GM23338 (cell line): ENCODE results near the gene GDAP1L1. TPM values are rescaled to one million over a fixed set of nuclear protein-coding genes. Genes with fewer than 3 reads are reported as not detected.

Experiments used
- ATAC-seq: fragments of 200-7000 bp; cut with Tn5 transposase; 3 replicates; pipeline ENCODE4 v1.9.1; 2020
- DNase-seq: peaks from one replicate; pipeline ENCODE4 v3.0.0-alpha.2; 2015; ENCODE audit warnings: low spot score
- H2AFZ ChIP-seq: fragments of 200-600 bp; sonication (generic); 2 replicates; pipeline ENCODE4 v1.8.0; 2016; ENCODE audit warnings: antibody characterized with exemption, mild to moderate bottlenecking, moderate library complexity
- H3F3A ChIP-seq: fragments of 200-600 bp; sonication (generic); replicated peaks from 2 replicates; pipeline ENCODE4 v1.8.0; 2017; ENCODE audit warnings: antibody characterized with exemption, mixed run types, low read depth
- H3K27ac ChIP-seq: fragments of 200-600 bp; sonication (generic); 2 replicates; pipeline ENCODE4 v1.6.1; 2016; ENCODE audit warnings: low read depth
- H3K27me3 ChIP-seq: fragments of 200-600 bp; sonication (generic); 2 replicates; pipeline ENCODE4 v1.8.0; 2016; ENCODE audit warnings: mild to moderate bottlenecking, mixed run types, moderate library complexity; ENCODE audit not compliant: insufficient read depth
- H3K36me3 ChIP-seq: fragments of 200-600 bp; sonication (generic); 2 replicates; pipeline ENCODE4 v1.8.0; 2016; ENCODE audit warnings: mild to moderate bottlenecking; ENCODE audit not compliant: insufficient read depth
- H3K4me1 ChIP-seq: fragments of 200-600 bp; sonication (generic); 2 replicates; pipeline ENCODE4 v1.8.0; 2016; ENCODE audit warnings: mild to moderate bottlenecking, moderate library complexity; ENCODE audit not compliant: insufficient read depth
- H3K4me2 ChIP-seq: fragments of 200-600 bp; sonication (generic); 2 replicates; pipeline ENCODE4 v1.7.1; 2017; ENCODE audit warnings: mixed run types
- H3K4me3 ChIP-seq: fragments of 200-600 bp; sonication (generic); 2 replicates; pipeline ENCODE4 v1.6.1; 2016; ENCODE audit warnings: mixed run types
- H3K79me2 ChIP-seq: fragments of 200-600 bp; sonication (generic); replicated peaks from 2 replicates; pipeline ENCODE4 v1.8.0; 2017; ENCODE audit warnings: mild to moderate bottlenecking; ENCODE audit not compliant: insufficient read depth
- H3K9me2 ChIP-seq: fragments of 200-600 bp; sonication (generic); 2 replicates; pipeline ENCODE4 v1.8.0; 2017; ENCODE audit not compliant: insufficient read depth
- H4K20me1 ChIP-seq: fragments of 200-600 bp; sonication (generic); replicated peaks from 2 replicates; pipeline ENCODE4 v1.8.0; 2017; ENCODE audit warnings: mild to moderate bottlenecking; ENCODE audit not compliant: insufficient read depth
- H3K27ac Mint-ChIP-seq: 2 replicates; pipeline ENCODE4 v1.8.0; 2020; ENCODE audit warnings: inconsistent platforms, mild to moderate bottlenecking, moderate library complexity, mixed read lengths
- H3K27me3 Mint-ChIP-seq: 3 replicates; pipeline ENCODE4 v1.8.0; 2022; ENCODE audit warnings: low read depth, mild to moderate bottlenecking, moderate library complexity, mixed read lengths, inconsistent platforms; ENCODE audit not compliant: insufficient read depth, poor library complexity
- H3K36me3 Mint-ChIP-seq: 3 replicates; pipeline ENCODE4 v1.8.0; 2021; ENCODE audit warnings: low read depth, mild to moderate bottlenecking, inconsistent platforms, moderate library complexity, mixed read lengths
- H3K4me1 Mint-ChIP-seq: 3 replicates; pipeline ENCODE4 v1.8.0; 2020; ENCODE audit warnings: mild to moderate bottlenecking, inconsistent platforms, mixed read lengths
- H3K4me3 Mint-ChIP-seq: 3 replicates; pipeline ENCODE4 v1.8.0; 2021; ENCODE audit warnings: moderate library complexity, mild to moderate bottlenecking, inconsistent platforms, mixed read lengths
- H3K9me3 Mint-ChIP-seq: 3 replicates; pipeline ENCODE4 v1.8.0; 2020; ENCODE audit warnings: moderate library complexity, mild to moderate bottlenecking, inconsistent platforms, mixed read lengths
- CREB1 ChIP-seq: fragments of 250-450 bp; sonication (Bioruptor Pico); IDR thresholded peaks from 2 replicates; pipeline ENCODE4 v1.5.0; 2020; ENCODE audit warnings: low read depth, mild to moderate bottlenecking, moderate library complexity
- EZH2 ChIP-seq: fragments of 200-600 bp; sonication (generic); IDR thresholded peaks from one replicate; pipeline ENCODE4 v1.8.0; 2017; ENCODE audit warnings: antibody characterized with exemption, mild to moderate bottlenecking, low read depth; ENCODE audit not compliant: unreplicated experiment
- EZH2phosphoT487 ChIP-seq: fragments of 200-600 bp; sonication (generic); IDR thresholded peaks from one replicate; pipeline ENCODE4 v1.8.1; 2018; ENCODE audit warnings: antibody characterized with exemption; ENCODE audit not compliant: unreplicated experiment
- JUNB ChIP-seq: IDR thresholded peaks from one replicate; pipeline ENCODE4 v1.6.1; 2016; ENCODE audit warnings: antibody characterized with exemption; ENCODE audit not compliant: unreplicated experiment
- NANOG ChIP-seq: IDR thresholded peaks from 2 replicates; pipeline ENCODE4 v1.6.1; 2016; ENCODE audit warnings: antibody characterized with exemption, borderline replicate concordance
- POLR2AphosphoS5 ChIP-seq: IDR thresholded peaks from 2 replicates; pipeline ENCODE4 v1.6.1; 2016; ENCODE audit warnings: antibody characterized with exemption, low read depth
- STAT1 ChIP-seq: IDR thresholded peaks from one replicate; pipeline ENCODE4 v1.6.1; 2016; ENCODE audit warnings: antibody characterized with exemption; ENCODE audit not compliant: unreplicated experiment
- ZNF114 ChIP-seq: fragments of 250-450 bp; sonication (Bioruptor Pico); IDR thresholded peaks from 2 replicates; pipeline ENCODE4 v1.5.0; 2020; ENCODE audit warnings: mild to moderate bottlenecking, moderate library complexity
- ZNF331 ChIP-seq: fragments of 250-450 bp; sonication (Bioruptor Pico); IDR thresholded peaks from 2 replicates; pipeline ENCODE4 v1.5.0; 2020; ENCODE audit warnings: low read depth, mild to moderate bottlenecking, moderate library complexity
- polyA plus RNA-seq: library from polyadenylated mRNA; unstranded; fragments of >200 nt; fragmentation: Nextera tagmentation; extraction: Ambion mirVana; gene quantifications from 2 replicates; pipeline ENCODE4 v1.2.1, GENCODE V29; 2016
- total RNA-seq: library from RNA; depleted of rRNA; stranded (reverse); fragments of >200 nt; shearing (Covaris generic); gene quantifications from 2 replicates; pipeline ENCODE4 v1.2.3, GENCODE V29; 2014
- TF ChIP-seq, protein P1 (sequence below), 2 experiments: fragments of 200-600 bp in 1 of 2; sonication (generic) in 1 of 2; conservative IDR thresholded peaks; 2 replicates each; pipeline versions ENCODE4 v1.5.1 to v1.6.1; 2016 to 2017; ENCODE audit warnings: antibody characterized with exemption in 2 of 2, low read depth in 2 of 2, mild to moderate bottlenecking in 2 of 2, moderate library complexity in 1 of 2
- TF ChIP-seq, protein P2 (sequence below): IDR thresholded peaks from one replicate; pipeline ENCODE4 v1.6.1; 2018; ENCODE audit warnings: antibody characterized with exemption; ENCODE audit not compliant: unreplicated experiment
- TF ChIP-seq, protein P3 (sequence below): fragments of 250-450 bp; sonication (Bioruptor Pico); IDR thresholded peaks from 2 replicates; pipeline ENCODE4 v1.5.0; 2020; ENCODE audit warnings: mild to moderate bottlenecking, moderate library complexity
- TF ChIP-seq, protein P4 (sequence below): IDR thresholded peaks from 2 replicates; pipeline ENCODE4 v1.6.1; 2016; ENCODE audit warnings: antibody characterized with exemption

GDAP1L1 gene
- total and polyA plus RNA-seq, 2 experiments from 2014 or later = 4.5 to 11.2 TPM

DNA sequence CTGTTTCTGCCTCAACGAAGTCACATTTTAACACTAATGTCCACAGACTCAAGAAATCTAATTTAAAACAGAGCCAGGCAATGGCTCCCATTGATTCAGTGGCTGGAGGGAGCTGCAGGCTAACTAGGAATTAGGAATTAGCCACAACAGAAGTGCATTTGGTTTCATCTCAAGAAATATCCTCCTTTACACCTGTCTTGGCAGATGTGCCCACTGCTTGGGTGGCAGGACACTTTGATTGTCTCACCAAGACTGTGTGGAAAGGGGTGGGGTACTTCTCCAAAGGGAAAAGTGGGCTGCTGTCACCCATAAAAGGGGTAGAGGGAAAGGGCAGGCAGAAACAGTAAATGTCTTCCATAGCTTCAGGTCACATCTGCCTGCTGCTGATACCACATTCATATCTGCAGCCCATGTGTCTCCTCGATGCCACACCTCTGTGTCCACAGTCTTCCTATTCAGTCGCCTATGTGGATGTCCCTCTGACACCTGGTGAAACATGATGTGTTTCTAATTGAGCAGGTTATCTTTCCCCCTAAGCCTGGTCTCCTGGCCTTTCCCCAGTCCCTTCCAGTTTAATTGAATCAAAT, 25.6 kb upstream of the GDAP1L1 start:
- peaks cover 4% of the 10 kb centered on the region for H3K27me3 Mint-ChIP-seq
- H3K4me3 Mint-ChIP-seq = no peak overlapping the region
- ATAC-seq = no peak
- Histone ChIP-seq H3F3A (no peaks in the 10 kb centered on the region), H3K36me3 (no peaks in the 10 kb centered on the region), H3K4me1 (no peaks in the 10 kb centered on the region), H2AFZ (no peak overlapping the region), H3K4me3 (no peak overlapping the region), H3K27ac (no peak overlapping the region), H4K20me1 (peaks cover 4% of the 10 kb centered on the region; the same call in 1 of the 2 replicates), H3K79me2 (no peaks in the 10 kb centered on the region), H3K4me2 (no peak overlapping the region), H3K27me3 (no peaks in the 10 kb centered on the region), H3K9me2 (no peaks in the 10 kb centered on the region)
- H3K27ac Mint-ChIP-seq = no peak overlapping the region
- TF ChIP-seq EZH2phosphoT487 (no peak), NANOG (no peak), ZNF114 (no peak), EZH2 (no peak), JUNB (no peak), POLR2AphosphoS5 (no peak), CREB1 (no peak), ZNF331 (CRISPR knock-in tag) (no peak), STAT1 (no peak)
- TF ChIP-seq, protein P1, sequence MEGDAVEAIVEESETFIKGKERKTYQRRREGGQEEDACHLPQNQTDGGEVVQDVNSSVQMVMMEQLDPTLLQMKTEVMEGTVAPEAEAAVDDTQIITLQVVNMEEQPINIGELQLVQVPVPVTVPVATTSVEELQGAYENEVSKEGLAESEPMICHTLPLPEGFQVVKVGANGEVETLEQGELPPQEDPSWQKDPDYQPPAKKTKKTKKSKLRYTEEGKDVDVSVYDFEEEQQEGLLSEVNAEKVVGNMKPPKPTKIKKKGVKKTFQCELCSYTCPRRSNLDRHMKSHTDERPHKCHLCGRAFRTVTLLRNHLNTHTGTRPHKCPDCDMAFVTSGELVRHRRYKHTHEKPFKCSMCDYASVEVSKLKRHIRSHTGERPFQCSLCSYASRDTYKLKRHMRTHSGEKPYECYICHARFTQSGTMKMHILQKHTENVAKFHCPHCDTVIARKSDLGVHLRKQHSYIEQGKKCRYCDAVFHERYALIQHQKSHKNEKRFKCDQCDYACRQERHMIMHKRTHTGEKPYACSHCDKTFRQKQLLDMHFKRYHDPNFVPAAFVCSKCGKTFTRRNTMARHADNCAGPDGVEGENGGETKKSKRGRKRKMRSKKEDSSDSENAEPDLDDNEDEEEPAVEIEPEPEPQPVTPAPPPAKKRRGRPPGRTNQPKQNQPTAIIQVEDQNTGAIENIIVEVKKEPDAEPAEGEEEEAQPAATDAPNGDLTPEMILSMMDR (conservative IDR thresholded peaks at IDR 0.05; ENCODE audit: low read depth in 2 of 2) = no peak
- TF ChIP-seq, protein P2, sequence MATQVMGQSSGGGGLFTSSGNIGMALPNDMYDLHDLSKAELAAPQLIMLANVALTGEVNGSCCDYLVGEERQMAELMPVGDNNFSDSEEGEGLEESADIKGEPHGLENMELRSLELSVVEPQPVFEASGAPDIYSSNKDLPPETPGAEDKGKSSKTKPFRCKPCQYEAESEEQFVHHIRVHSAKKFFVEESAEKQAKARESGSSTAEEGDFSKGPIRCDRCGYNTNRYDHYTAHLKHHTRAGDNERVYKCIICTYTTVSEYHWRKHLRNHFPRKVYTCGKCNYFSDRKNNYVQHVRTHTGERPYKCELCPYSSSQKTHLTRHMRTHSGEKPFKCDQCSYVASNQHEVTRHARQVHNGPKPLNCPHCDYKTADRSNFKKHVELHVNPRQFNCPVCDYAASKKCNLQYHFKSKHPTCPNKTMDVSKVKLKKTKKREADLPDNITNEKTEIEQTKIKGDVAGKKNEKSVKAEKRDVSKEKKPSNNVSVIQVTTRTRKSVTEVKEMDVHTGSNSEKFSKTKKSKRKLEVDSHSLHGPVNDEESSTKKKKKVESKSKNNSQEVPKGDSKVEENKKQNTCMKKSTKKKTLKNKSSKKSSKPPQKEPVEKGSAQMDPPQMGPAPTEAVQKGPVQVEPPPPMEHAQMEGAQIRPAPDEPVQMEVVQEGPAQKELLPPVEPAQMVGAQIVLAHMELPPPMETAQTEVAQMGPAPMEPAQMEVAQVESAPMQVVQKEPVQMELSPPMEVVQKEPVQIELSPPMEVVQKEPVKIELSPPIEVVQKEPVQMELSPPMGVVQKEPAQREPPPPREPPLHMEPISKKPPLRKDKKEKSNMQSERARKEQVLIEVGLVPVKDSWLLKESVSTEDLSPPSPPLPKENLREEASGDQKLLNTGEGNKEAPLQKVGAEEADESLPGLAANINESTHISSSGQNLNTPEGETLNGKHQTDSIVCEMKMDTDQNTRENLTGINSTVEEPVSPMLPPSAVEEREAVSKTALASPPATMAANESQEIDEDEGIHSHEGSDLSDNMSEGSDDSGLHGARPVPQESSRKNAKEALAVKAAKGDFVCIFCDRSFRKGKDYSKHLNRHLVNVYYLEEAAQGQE = no peak
- TF ChIP-seq, protein P3, sequence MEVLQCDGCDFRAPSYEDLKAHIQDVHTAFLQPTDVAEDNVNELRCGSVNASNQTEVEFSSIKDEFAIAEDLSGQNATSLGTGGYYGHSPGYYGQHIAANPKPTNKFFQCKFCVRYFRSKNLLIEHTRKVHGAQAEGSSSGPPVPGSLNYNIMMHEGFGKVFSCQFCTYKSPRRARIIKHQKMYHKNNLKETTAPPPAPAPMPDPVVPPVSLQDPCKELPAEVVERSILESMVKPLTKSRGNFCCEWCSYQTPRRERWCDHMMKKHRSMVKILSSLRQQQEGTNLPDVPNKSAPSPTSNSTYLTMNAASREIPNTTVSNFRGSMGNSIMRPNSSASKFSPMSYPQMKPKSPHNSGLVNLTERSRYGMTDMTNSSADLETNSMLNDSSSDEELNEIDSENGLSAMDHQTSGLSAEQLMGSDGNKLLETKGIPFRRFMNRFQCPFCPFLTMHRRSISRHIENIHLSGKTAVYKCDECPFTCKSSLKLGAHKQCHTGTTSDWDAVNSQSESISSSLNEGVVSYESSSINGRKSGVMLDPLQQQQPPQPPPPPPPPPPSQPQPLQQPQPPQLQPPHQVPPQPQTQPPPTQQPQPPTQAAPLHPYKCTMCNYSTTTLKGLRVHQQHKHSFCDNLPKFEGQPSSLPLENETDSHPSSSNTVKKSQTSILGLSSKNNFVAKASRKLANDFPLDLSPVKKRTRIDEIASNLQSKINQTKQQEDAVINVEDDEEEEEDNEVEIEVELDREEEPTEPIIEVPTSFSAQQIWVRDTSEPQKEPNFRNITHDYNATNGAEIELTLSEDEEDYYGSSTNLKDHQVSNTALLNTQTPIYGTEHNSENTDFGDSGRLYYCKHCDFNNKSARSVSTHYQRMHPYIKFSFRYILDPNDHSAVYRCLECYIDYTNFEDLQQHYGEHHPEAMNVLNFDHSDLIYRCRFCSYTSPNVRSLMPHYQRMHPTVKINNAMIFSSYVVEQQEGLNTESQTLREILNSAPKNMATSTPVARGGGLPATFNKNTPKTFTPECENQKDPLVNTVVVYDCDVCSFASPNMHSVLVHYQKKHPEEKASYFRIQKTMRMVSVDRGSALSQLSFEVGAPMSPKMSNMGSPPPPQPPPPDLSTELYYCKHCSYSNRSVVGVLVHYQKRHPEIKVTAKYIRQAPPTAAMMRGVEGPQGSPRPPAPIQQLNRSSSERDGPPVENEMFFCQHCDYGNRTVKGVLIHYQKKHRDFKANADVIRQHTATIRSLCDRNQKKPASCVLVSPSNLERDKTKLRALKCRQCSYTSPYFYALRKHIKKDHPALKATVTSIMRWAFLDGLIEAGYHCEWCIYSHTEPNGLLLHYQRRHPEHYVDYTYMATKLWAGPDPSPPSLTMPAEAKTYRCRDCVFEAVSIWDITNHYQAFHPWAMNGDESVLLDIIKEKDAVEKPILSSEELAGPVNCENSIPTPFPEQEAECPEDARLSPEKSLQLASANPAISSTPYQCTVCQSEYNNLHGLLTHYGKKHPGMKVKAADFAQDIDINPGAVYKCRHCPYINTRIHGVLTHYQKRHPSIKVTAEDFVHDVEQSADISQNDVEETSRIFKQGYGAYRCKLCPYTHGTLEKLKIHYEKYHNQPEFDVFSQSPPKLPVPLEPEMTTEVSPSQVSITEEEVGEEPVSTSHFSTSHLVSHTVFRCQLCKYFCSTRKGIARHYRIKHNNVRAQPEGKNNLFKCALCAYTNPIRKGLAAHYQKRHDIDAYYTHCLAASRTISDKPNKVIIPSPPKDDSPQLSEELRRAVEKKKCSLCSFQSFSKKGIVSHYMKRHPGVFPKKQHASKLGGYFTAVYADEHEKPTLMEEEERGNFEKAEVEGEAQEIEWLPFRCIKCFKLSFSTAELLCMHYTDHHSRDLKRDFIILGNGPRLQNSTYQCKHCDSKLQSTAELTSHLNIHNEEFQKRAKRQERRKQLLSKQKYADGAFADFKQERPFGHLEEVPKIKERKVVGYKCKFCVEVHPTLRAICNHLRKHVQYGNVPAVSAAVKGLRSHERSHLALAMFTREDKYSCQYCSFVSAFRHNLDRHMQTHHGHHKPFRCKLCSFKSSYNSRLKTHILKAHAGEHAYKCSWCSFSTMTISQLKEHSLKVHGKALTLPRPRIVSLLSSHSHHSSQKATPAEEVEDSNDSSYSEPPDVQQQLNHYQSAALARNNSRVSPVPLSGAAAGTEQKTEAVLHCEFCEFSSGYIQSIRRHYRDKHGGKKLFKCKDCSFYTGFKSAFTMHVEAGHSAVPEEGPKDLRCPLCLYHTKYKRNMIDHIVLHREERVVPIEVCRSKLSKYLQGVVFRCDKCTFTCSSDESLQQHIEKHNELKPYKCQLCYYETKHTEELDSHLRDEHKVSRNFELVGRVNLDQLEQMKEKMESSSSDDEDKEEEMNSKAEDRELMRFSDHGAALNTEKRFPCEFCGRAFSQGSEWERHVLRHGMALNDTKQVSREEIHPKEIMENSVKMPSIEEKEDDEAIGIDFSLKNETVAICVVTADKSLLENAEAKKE (CRISPR knock-in tag) = no peak
- TF ChIP-seq, protein P4, sequence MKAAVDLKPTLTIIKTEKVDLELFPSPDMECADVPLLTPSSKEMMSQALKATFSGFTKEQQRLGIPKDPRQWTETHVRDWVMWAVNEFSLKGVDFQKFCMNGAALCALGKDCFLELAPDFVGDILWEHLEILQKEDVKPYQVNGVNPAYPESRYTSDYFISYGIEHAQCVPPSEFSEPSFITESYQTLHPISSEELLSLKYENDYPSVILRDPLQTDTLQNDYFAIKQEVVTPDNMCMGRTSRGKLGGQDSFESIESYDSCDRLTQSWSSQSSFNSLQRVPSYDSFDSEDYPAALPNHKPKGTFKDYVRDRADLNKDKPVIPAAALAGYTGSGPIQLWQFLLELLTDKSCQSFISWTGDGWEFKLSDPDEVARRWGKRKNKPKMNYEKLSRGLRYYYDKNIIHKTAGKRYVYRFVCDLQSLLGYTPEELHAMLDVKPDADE = no peak
- DNase-seq = no peak
- H3K36me3 Mint-ChIP-seq = no peaks in the 10 kb centered on the region
- H3K9me3 Mint-ChIP-seq = no peaks in the 10 kb centered on the region
- peaks cover 21% of the 10 kb centered on the region for H3K4me1 Mint-ChIP-seq
